Measurements from ENCODE around the gene ERICH6B.

ERICH6B gene

DNA sequence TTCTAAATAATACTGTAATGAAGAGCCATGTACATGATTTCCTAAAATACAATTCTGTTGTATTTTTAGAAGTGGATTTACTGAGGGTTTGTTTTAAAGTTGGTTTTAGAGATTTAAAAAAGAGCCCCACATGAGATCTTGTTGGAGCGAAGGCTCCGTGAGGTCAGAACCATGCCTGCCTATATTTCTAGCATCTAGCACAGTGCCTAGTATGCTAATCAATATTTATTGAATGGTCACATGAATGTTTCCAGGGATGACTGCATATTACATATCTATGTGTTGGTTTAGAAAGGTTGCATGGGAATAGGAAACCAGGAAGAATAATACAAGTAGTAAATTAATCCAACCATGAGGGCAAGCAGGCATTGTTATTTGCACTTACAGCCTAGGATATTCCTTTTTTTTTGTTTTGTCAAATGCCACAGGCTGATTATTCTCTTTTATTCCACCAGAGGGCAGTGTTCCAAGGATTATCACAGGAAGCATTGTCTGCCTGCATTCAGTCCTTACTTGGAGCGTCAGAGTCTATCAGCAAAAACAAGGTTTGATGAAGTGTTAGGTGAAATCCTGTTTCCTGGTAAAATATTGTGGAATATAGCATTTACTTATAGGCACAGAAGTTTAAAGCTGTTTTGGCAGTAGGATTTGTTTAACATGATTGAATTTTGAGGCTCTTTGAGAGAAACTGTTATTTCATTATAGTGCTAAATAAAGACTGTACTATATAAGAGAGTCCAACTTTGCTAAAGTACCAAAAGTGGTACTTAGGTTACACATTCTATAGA lies 104.0 kb downstream of the ERICH6B start:
- no peak overlapping the region for H3K9ac ChIP-seq (ENCODE audit: low read depth, low read length)
- H3K27me3 ChIP-seq (ENCODE audit: insufficient read depth, low read length): no peaks in the 10 kb centered on the region
- H3K4me1 ChIP-seq (ENCODE audit: insufficient read depth, low read length): no peaks in the 10 kb centered on the region
- H3K4me3 ChIP-seq (ENCODE audit: low read length): no peak overlapping the region
- no peaks in the 10 kb centered on the region for H3K9me3 ChIP-seq (ENCODE audit: insufficient read depth, low read depth, low read length)
- H3K36me3 ChIP-seq (ENCODE audit: insufficient read depth, low read depth, low read length): peaks cover 74% of the 10 kb centered on the region
- no peak overlapping the region for H3K27ac ChIP-seq (ENCODE audit: low read length)

DNA sequence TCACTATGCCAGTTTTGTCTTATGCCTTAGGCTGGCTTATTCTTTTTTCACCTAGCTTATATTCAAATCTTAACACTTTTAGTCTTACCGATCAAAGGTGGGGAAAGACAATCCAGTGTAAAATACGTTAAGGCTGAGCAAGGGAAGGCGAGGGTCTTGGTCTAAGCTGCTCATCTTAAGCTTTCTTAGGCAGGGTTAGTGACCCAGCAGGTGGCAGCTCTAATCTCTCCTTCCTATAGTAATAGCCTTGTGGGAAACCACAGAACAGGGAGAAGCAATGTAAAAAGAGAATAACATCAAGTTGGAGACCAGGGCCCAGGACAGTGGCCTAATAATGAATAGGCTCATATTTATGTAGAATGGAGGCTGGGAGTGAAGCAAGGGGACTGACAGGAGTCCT lies 104.9 kb downstream of the ERICH6B start:
- no peaks in the 10 kb centered on the region for H3K4me1 ChIP-seq (ENCODE audit: insufficient read depth, low read length)
- no peak overlapping the region for H3K27ac ChIP-seq (ENCODE audit: low read length)
- H3K36me3 ChIP-seq (ENCODE audit: insufficient read depth, low read depth, low read length): peaks cover 74% of the 10 kb centered on the region
- H3K27me3 ChIP-seq (ENCODE audit: insufficient read depth, low read length): no peaks in the 10 kb centered on the region
- no peaks in the 10 kb centered on the region for H3K9me3 ChIP-seq (ENCODE audit: insufficient read depth, low read depth, low read length)
- no peak overlapping the region for H3K9ac ChIP-seq (ENCODE audit: low read depth, low read length)
- no peak overlapping the region for H3K4me3 ChIP-seq (ENCODE audit: low read length)

DNA sequence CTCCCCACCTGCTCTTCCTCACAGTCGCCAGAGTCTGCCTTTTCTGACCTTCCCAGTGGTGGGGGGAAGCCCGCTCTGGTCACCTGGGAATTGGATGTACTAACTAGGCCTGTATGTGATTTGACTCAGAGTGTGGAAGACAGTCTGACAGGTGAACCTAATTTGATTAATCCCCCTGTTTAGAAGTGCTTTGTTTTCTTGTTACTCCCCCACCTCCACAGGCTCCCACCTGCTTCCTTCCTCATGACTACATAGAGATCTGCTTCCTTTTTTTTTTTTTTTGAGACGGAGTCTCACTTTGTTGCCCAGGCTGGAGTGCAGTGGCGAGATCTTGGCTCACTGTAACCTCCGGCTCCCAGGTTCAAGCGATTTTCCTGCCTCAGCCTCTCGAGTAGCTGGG lies 106.8 kb downstream of the ERICH6B start:
- Histone ChIP-seq H3K27ac (ENCODE audit: low read length) (no peak overlapping the region), H3K27me3 (ENCODE audit: insufficient read depth, low read length) (no peaks in the 10 kb centered on the region), H3K36me3 (ENCODE audit: insufficient read depth, low read depth, low read length) (peaks cover 73% of the 10 kb centered on the region), H3K9me3 (ENCODE audit: insufficient read depth, low read depth, low read length) (no peaks in the 10 kb centered on the region), H3K4me3 (ENCODE audit: low read length) (no peak overlapping the region), H3K4me1 (ENCODE audit: insufficient read depth, low read length) (no peaks in the 10 kb centered on the region), H3K9ac (ENCODE audit: low read depth, low read length) (no peak overlapping the region)

GRCh38 chr13:45506811-45507210 lies 108.7 kb downstream of the ERICH6B start:
- Histone ChIP-seq H3K36me3 (ENCODE audit: insufficient read depth, low read depth, low read length) (peaks cover 65% of the 10 kb centered on the region), H3K27me3 (ENCODE audit: insufficient read depth, low read length) (no peaks in the 10 kb centered on the region), H3K9ac (ENCODE audit: low read depth, low read length) (no peak overlapping the region), H3K4me1 (ENCODE audit: insufficient read depth, low read length) (no peaks in the 10 kb centered on the region), H3K9me3 (ENCODE audit: insufficient read depth, low read depth, low read length) (no peaks in the 10 kb centered on the region), H3K27ac (ENCODE audit: low read length) (no peak overlapping the region), H3K4me3 (ENCODE audit: low read length) (no peak overlapping the region)

GRCh38 chr13:45503658-45504057 lies 111.9 kb downstream of the ERICH6B start:
- H3K9ac ChIP-seq (ENCODE audit: low read depth, low read length): no peak overlapping the region

GRCh38 chr13:45501175-45501526 lies 114.4 kb downstream of the ERICH6B start:
- no peak overlapping the region for H3K27ac ChIP-seq (ENCODE audit: low read length)
- peaks cover 57% of the 10 kb centered on the region for H3K36me3 ChIP-seq (ENCODE audit: insufficient read depth, low read depth, low read length)
- no peak overlapping the region for H3K9ac ChIP-seq (ENCODE audit: low read depth, low read length)
- H3K9me3 ChIP-seq (ENCODE audit: insufficient read depth, low read depth, low read length): no peaks in the 10 kb centered on the region
- no peak overlapping the region for H3K4me3 ChIP-seq (ENCODE audit: low read length)
- no peaks in the 10 kb centered on the region for H3K4me1 ChIP-seq (ENCODE audit: insufficient read depth, low read length)
- H3K27me3 ChIP-seq (ENCODE audit: insufficient read depth, low read length): no peaks in the 10 kb centered on the region

More at GRCh38 chr13:45503658-45504057, 111.9 kb downstream of the ERICH6B start:
- Histone ChIP-seq H3K27ac (ENCODE audit: low read length) (no peak overlapping the region), H3K36me3 (ENCODE audit: insufficient read depth, low read depth, low read length) (peaks cover 53% of the 10 kb centered on the region), H3K4me3 (ENCODE audit: low read length) (no peak overlapping the region), H3K4me1 (ENCODE audit: insufficient read depth, low read length) (no peaks in the 10 kb centered on the region), H3K27me3 (ENCODE audit: insufficient read depth, low read length) (no peaks in the 10 kb centered on the region), H3K9me3 (ENCODE audit: insufficient read depth, low read depth, low read length) (no peaks in the 10 kb centered on the region)

GRCh38 chr13:45500492-45501174 lies 114.9 kb downstream of the ERICH6B start:
- peaks cover 57% of the 10 kb centered on the region for H3K36me3 ChIP-seq (ENCODE audit: insufficient read depth, low read depth, low read length)

GRCh38 chr13:45496942-45497341 lies 118.6 kb downstream of the ERICH6B start:
- Histone ChIP-seq H3K4me1 (ENCODE audit: insufficient read depth, low read length) (no peaks in the 10 kb centered on the region), H3K9me3 (ENCODE audit: insufficient read depth, low read depth, low read length) (no peaks in the 10 kb centered on the region), H3K4me3 (ENCODE audit: low read length) (no peak overlapping the region), H3K27ac (ENCODE audit: low read length) (no peak overlapping the region), H3K27me3 (ENCODE audit: insufficient read depth, low read length) (no peaks in the 10 kb centered on the region), H3K36me3 (ENCODE audit: insufficient read depth, low read depth, low read length) (peaks cover 72% of the 10 kb centered on the region), H3K9ac (ENCODE audit: low read depth, low read length) (no peak overlapping the region)

More at GRCh38 chr13:45500492-45501174, 114.9 kb downstream of the ERICH6B start:
- no peak overlapping the region for H3K27ac ChIP-seq (ENCODE audit: low read length)
- H3K4me3 ChIP-seq (ENCODE audit: low read length): no peak overlapping the region
- H3K9ac ChIP-seq (ENCODE audit: low read depth, low read length): no peak overlapping the region
- H3K27me3 ChIP-seq (ENCODE audit: insufficient read depth, low read length): no peaks in the 10 kb centered on the region
- no peaks in the 10 kb centered on the region for H3K4me1 ChIP-seq (ENCODE audit: insufficient read depth, low read length)
- no peaks in the 10 kb centered on the region for H3K9me3 ChIP-seq (ENCODE audit: insufficient read depth, low read depth, low read length)

GRCh38 chr13:45492538-45492937 lies 123.0 kb downstream of the ERICH6B start:
- peaks cover 61% of the 10 kb centered on the region for H3K36me3 ChIP-seq (ENCODE audit: insufficient read depth, low read depth, low read length)

More at GRCh38 chr13:45492538-45492937, 123.0 kb downstream of the ERICH6B start:
- Histone ChIP-seq H3K4me3 (ENCODE audit: low read length) (no peak overlapping the region), H3K27ac (ENCODE audit: low read length) (no peak overlapping the region), H3K9ac (ENCODE audit: low read depth, low read length) (no peak overlapping the region), H3K4me1 (ENCODE audit: insufficient read depth, low read length) (no peaks in the 10 kb centered on the region), H3K27me3 (ENCODE audit: insufficient read depth, low read length) (no peaks in the 10 kb centered on the region), H3K9me3 (ENCODE audit: insufficient read depth, low read depth, low read length) (no peaks in the 10 kb centered on the region)

Measured in iPS-20b (cell line).